Measurements from ENCODE around the gene FKBP6.
A peak's percentile ranks its signal among the peaks of the same experiment; 100 is the strongest.

The FKBP6 gene

DNA sequence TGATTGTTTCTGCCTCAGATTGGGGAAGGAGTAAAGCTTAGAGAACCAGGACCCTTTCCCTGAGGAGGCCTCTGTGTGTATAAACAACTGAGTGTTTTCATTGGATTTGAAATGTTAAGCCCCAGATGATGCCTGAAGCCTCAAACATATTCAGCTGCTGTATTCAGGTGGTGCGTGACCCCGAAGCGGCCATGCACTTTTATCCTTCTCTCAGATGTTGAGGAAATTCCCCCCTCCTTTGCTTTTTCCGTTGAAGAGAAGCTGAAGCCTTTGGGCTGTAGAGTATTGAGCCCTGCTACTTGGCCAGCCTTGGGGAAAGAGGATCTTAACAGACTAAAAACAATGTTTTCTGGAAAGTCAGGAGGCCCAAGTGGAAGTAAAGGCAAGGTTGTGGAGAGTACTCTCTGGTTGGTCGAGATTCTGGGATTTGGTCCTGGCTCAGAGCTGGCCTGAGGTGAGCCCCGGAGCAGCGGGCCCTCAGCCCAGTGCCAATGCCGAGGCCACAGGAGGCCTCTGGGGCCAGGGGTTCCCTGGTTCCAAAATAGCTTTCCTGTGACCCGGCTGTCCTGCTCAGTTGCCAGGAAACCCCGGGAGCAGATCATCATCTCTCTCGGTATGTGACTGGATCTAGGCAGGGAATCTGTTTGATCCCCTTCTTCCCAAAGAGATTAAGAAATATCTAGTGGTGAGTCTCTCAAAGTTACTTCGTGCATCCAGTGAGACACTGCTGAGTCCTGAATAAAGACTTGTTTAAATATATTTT lies 22.5 kb downstream of the FKBP6 start (continued):
- TF ChIP-seq, protein P1, sequence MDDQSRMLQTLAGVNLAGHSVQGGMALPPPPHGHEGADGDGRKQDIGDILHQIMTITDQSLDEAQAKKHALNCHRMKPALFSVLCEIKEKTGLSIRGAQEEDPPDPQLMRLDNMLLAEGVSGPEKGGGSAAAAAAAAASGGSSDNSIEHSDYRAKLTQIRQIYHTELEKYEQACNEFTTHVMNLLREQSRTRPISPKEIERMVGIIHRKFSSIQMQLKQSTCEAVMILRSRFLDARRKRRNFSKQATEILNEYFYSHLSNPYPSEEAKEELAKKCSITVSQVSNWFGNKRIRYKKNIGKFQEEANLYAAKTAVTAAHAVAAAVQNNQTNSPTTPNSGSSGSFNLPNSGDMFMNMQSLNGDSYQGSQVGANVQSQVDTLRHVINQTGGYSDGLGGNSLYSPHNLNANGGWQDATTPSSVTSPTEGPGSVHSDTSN (CRISPR knock-in tag; IDR thresholded peaks at IDR 0.05): no peak

DNA sequence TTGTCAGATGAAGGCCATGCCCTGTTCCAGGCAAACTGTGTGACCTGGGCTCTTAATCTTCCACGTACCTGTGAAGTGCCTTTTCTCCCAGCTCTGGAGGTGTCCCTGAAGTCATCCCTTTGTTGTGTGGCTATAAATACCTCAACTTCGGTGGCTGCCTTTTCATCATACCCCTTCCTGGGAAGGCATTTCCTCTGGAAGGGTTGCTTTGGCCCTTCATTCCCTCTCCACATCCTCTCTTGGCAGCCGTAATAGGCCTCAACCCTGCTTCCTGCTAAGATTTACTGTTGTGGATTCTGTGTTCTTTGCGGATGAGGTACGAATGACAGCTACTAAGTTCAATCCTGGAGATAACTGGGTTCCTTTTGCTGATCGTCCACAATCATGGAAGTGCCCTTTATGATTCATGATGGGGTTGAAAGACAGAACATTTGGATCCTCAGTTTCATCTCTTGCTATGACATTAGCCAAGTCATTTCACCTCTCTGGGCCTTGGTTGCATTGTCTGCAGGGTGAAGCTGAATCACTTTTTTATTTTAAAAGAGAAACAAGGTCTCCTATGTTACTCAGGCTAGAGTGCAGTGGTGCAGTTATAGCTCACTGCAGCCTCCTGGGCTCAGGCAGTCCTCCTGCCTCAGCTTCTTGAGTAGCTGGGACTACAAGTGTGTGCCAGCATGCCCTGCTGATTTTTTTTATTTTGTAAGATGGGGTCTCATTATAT lies 23.6 kb downstream of the FKBP6 start:
- ChIA-PET CTCF (no interaction called here), POLR2A (interaction anchor here (0.6 kb wide), 1 partner anchor 325 kb away, joined by 4 read pairs; no protein-coding TSS in a partner anchor)
- Histone ChIP-seq H3K4me3 (ENCODE audit: low read depth, low read length) (no peak overlapping the region), H3K36me3 (ENCODE audit: control insufficient read depth in 2 of 2, insufficient read depth in 1 of 2, low read length in 2 of 2) (no peaks in the 10 kb centered on the region), H3K27ac (ENCODE audit: extremely low read depth, low read depth, low read length) (no peak overlapping the region), H3K4me1 (ENCODE audit: control insufficient read depth, insufficient read depth, low read length) (no peaks in the 10 kb centered on the region), H3K9me3 (ENCODE audit: control insufficient read depth, insufficient read depth, low read depth, low read length) (no peaks in the 10 kb centered on the region)
- TF ChIP-seq TCF7L2 (IDR thresholded peaks at IDR 0.05; ENCODE audit: borderline replicate concordance, low read depth, low read length): no peak

DNA sequence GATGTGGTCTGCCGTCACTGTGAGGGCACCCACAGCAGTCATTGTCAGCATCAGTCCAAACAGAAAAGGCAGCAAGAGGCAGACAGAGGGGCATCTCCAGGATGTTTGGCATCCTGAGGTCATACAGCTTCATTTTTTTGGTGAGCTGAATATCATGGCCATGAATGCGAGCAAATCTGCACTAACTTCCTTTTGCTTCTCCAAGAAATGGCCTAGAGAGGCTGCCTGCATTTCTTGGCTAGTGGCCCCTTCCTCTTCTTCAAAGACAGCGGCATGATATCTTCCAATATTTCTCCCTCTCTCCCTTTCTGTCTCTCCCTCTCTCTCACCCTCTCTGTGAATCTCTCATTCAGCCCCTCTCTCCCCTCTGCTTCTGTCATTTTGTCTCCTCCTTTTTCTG lies 24.8 kb downstream of the FKBP6 start:
- ChIA-PET CTCF (interaction anchor here (1.3 kb wide), 1 partner anchor 9 kb away, joined by 4 read pairs; no protein-coding TSS in a partner anchor), POLR2A (interaction anchor here (0.7 to 0.9 kb wide), 2 partner anchors 23 to 80 kb away, joined by 4 to 5 read pairs; no protein-coding TSS in a partner anchor)
- TF ChIP-seq ZFP41 (tag by site-specific recombination; IDR thresholded peaks at IDR 0.05; ENCODE audit: borderline replicate concordance): no peak
- no peak for TF ChIP-seq ZNF239 (tag by site-specific recombination; IDR thresholded peaks at IDR 0.05)
- TF ChIP-seq ZNF174 (tag by site-specific recombination; IDR thresholded peaks at IDR 0.05): no peak
- TF ChIP-seq ZNF837 (tag by site-specific recombination; IDR thresholded peaks at IDR 0.05): no peak
- TF ChIP-seq, protein P2, sequence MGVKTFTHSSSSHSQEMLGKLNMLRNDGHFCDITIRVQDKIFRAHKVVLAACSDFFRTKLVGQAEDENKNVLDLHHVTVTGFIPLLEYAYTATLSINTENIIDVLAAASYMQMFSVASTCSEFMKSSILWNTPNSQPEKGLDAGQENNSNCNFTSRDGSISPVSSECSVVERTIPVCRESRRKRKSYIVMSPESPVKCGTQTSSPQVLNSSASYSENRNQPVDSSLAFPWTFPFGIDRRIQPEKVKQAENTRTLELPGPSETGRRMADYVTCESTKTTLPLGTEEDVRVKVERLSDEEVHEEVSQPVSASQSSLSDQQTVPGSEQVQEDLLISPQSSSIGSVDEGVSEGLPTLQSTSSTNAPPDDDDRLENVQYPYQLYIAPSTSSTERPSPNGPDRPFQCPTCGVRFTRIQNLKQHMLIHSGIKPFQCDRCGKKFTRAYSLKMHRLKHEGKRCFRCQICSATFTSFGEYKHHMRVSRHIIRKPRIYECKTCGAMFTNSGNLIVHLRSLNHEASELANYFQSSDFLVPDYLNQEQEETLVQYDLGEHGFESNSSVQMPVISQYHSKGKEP (tag by site-specific recombination; IDR thresholded peaks at IDR 0.05): no peak
- TF ChIP-seq SETDB1 (IDR thresholded peaks at IDR 0.05; ENCODE audit: insufficient read length, low read length): peak; percentile 59

DNA sequence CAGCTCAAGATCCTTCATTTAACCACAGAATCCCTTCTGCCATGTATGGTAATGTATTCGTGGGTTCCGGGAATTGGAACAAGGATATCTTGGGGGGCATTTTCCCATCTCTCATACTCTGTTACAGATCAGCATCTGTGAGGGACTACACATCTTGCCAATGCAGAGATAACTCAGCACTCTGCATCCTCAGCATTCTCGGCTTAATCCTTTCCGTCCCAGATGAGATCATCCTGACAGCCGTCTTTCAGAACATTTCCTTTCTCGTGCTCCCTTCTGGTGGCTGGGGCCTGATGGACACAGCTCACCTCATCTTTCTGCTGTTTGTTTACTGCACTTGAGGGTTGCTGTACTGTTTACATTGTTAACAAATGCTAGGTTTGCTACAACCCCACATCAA lies 25.3 kb downstream of the FKBP6 start:
- no peak overlapping the region for H3K27ac ChIP-seq (ENCODE audit: extremely low read depth, low read depth, low read length)
- no peak for TF ChIP-seq BCL11B (tag by site-specific recombination; IDR thresholded peaks at IDR 0.05; ENCODE audit: low read depth)
- no peak for TF ChIP-seq ZNF24 (tag by site-specific recombination; IDR thresholded peaks at IDR 0.05)
- TF ChIP-seq, protein P3, sequence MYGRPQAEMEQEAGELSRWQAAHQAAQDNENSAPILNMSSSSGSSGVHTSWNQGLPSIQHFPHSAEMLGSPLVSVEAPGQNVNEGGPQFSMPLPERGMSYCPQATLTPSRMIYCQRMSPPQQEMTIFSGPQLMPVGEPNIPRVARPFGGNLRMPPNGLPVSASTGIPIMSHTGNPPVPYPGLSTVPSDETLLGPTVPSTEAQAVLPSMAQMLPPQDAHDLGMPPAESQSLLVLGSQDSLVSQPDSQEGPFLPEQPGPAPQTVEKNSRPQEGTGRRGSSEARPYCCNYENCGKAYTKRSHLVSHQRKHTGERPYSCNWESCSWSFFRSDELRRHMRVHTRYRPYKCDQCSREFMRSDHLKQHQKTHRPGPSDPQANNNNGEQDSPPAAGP (tag by site-specific recombination; IDR thresholded peaks at IDR 0.05): no peak
- no peak for TF ChIP-seq ZNF354C (tag by site-specific recombination; IDR thresholded peaks at IDR 0.05; ENCODE audit: borderline replicate concordance, low read depth)
- TF ChIP-seq ZNF707 (tag by site-specific recombination; IDR thresholded peaks at IDR 0.05): no peak
- no peak for TF ChIP-seq ZNF335 (tag by site-specific recombination; conservative IDR thresholded peaks at IDR 0.05)
- no peak for TF ChIP-seq ZNF670 (tag by site-specific recombination; IDR thresholded peaks at IDR 0.05; ENCODE audit: low read depth)
- TF ChIP-seq ZNF121 (tag by site-specific recombination; IDR thresholded peaks at IDR 0.05): no peak
- TF ChIP-seq ZNF274 (IDR thresholded peaks at IDR 0.05; ENCODE audit: low read length): no peak
- no peak for TF ChIP-seq ZNF274 (tag by site-specific recombination; IDR thresholded peaks at IDR 0.05; ENCODE audit: borderline replicate concordance)
- TF ChIP-seq ZNF114 (tag by site-specific recombination; IDR thresholded peaks at IDR 0.05): no peak
- TF ChIP-seq ZNF473 (tag by site-specific recombination; IDR thresholded peaks at IDR 0.05): no peak
- TF ChIP-seq ZNF596 (tag by site-specific recombination; IDR thresholded peaks at IDR 0.05): no peak
- CTCF ChIA-PET: interaction anchor here (1.3 kb wide), 1 partner anchor 10 kb away, joined by 4 read pairs; no protein-coding TSS in a partner anchor
- H3K4me1 ChIP-seq (ENCODE audit: control insufficient read depth, insufficient read depth, low read length): peaks cover 2% of the 10 kb centered on the region; the same call in 1 of the 2 replicates
- H3K9me3 ChIP-seq (ENCODE audit: control insufficient read depth, insufficient read depth, low read depth, low read length): no peaks in the 10 kb centered on the region
- no peak overlapping the region for H3K4me3 ChIP-seq (ENCODE audit: low read depth, low read length)
- H3K36me3 ChIP-seq (ENCODE audit: control insufficient read depth in 2 of 2, insufficient read depth in 1 of 2, low read length in 2 of 2): no peaks in the 10 kb centered on the region
- POLR2A ChIA-PET: interaction anchor here (0.7 to 0.9 kb wide), 2 partner anchors 23 to 79 kb away, joined by 4 to 5 read pairs; no protein-coding TSS in a partner anchor

More for the DNA sequence above, 24.8 kb downstream of the FKBP6 start:
- no peak overlapping the region for H3K27ac ChIP-seq (ENCODE audit: extremely low read depth, low read depth, low read length)
- no peaks in the 10 kb centered on the region for H3K36me3 ChIP-seq (ENCODE audit: control insufficient read depth in 2 of 2, insufficient read depth in 1 of 2, low read length in 2 of 2)
- no peaks in the 10 kb centered on the region for H3K9me3 ChIP-seq (ENCODE audit: control insufficient read depth, insufficient read depth, low read depth, low read length)
- no peak overlapping the region for H3K4me3 ChIP-seq (ENCODE audit: low read depth, low read length)
- peaks cover under 1% of the 10 kb centered on the region; the same call in 1 of the 2 replicates for H3K4me1 ChIP-seq (ENCODE audit: control insufficient read depth, insufficient read depth, low read length)

All from HEK293 (cell line).